VCaP (cell line): ENCODE results near the gene DIS3L2.
"Not testable (repeated sequence)": the region's sequence is repeated elsewhere in the genome, so short reads cannot be mapped to it uniquely, and the experiment has no call there.

Source experiments
- H3K27ac ChIP-seq: fragments of 450-650 bp; 2 replicates; pipeline ENCODE4 v1.5.1; 2017
- TF ChIP-seq, protein P1 (sequence below): fragments of 450-650 bp; conservative IDR thresholded peaks from 2 replicates; pipeline ENCODE4 v1.5.1; 2017; ENCODE audit warnings: mild to moderate bottlenecking, moderate library complexity

DIS3L2 gene

DNA sequence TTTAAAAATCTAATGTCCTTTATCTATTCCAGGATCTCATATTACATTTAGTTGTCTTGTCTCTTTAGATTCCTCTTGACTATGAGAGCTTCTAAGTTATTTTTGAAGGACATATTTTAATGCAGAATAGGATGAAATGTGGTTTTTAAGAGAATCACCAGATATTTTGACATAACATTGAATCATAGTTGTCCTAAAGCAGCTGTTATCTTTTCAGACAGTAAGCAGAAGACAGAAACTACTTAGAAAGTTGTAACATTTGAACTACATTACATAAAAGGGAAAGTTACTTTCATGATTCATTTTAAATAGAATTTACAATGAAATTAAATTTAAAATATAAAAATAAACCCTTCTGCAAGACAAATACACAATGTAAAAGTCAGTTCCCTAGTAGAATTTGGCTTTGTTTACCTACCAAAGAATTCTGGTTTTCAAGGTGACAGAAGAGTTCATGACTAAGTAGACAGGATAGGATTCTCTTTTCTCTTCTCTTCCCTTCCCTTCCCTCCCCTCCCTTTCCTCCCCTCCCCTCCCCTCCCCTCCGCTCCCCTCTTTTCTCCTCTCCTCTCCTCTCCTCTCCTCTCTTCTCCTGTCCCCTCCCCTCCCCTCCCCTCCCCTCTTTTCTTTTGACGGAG is 186.0 kb downstream of the DIS3L2 start:
- no peak overlapping the region for H3K27ac ChIP-seq
- TF ChIP-seq, protein P1, sequence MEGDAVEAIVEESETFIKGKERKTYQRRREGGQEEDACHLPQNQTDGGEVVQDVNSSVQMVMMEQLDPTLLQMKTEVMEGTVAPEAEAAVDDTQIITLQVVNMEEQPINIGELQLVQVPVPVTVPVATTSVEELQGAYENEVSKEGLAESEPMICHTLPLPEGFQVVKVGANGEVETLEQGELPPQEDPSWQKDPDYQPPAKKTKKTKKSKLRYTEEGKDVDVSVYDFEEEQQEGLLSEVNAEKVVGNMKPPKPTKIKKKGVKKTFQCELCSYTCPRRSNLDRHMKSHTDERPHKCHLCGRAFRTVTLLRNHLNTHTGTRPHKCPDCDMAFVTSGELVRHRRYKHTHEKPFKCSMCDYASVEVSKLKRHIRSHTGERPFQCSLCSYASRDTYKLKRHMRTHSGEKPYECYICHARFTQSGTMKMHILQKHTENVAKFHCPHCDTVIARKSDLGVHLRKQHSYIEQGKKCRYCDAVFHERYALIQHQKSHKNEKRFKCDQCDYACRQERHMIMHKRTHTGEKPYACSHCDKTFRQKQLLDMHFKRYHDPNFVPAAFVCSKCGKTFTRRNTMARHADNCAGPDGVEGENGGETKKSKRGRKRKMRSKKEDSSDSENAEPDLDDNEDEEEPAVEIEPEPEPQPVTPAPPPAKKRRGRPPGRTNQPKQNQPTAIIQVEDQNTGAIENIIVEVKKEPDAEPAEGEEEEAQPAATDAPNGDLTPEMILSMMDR: no peak

DNA sequence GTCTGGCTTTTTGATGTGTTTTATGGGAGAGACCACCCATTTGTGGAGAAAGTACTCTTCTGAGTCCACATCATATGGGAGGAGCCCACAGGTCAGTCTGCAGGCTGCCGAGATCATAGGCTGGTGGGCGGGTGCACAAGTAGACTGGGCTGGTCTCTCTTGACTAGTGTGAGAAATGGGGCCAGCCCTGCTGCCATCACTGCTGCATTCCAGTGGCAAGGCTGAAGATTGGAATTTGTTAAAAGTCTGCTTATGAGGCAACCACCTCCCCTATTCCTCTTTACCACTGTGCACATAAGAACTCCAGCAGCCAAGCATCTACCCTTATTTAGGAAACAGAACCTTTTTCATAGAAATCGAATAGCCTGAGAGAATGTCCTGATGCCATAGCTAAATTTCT is 200.7 kb downstream of the DIS3L2 start:
- no peak overlapping the region for H3K27ac ChIP-seq
- TF ChIP-seq, protein P1: no peak

DNA sequence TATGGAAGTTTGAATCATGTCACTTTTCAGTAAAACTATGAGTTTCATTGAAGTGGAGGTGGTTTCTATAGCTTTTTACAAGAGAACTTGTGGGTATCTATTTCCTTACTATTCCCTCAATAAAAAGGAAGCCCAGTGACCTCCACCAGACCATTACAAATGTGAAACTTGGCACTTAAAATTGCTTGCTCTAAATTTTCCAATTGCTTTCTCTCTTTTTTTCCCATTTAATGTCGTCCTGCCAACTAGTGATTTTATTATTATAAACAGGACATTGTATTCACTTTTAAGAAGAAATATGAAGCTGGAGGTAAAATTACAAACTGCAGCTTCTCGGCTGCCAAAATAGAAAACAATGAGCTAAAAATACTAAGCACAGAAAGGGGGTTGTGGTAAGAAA is 208.9 kb downstream of the DIS3L2 start:
- TF ChIP-seq, protein P1: no peak
- H3K27ac ChIP-seq: no peak overlapping the region

DNA sequence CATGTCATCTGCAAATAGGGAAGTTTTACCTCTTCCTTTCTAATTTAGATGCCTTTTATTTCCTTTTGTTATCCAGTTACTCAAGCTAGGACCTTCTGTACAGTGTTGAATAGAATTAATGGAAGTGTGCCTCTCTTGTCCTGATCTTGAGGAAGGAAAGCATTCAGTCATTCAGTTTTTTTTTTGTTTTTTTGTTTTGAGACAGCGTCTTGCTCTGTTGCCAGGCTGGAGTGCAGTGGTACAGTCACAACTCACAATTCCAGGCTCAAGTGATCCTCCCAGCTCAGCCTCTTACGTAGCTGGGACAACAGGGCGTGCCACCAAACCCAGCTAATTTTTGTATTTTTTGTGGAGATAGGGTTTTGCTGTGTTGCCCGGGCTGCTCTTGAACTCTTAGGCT is 213.1 kb downstream of the DIS3L2 start:
- TF ChIP-seq, protein P1: no peak
- no peak overlapping the region for H3K27ac ChIP-seq

DNA sequence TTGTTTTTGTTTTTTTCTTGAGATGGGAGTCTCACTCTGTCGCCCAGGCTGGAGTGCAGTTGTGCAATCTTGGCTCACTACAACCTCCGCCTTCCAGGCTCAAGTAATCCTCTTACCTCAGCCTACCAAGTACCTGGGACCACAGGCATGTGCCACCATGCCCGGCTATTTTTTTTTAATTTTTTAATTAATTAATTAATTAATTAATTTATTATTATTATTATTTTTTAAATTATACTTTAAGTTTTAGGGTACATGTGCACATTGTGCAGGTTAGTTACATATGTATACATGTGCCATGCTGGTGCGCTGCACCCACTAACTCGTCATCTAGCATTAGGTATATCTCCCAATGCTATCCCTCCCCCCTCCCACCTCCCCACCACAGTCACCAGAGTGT is 215.1 kb downstream of the DIS3L2 start:
- not testable (repeated sequence) for H3K27ac ChIP-seq

DNA sequence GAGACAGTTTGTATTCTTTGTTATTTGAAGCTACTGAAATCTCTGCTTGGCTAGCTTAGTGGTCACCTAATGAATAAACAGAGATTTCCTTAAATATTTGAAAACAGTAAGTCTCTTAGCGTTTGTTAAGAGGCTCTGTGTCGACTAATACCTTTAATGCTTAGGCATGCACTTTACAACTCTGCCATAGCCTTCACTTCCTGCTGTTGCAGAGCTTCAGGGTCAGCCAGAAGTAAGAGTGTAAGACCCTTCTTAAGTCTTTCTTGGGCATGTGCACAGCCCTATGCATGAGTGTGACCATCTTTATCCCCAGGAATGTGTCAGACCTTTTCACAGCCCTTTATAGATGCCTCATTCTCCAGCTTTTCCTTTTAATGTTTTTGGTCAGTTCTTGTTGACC is 221.8 kb downstream of the DIS3L2 start:
- no peak overlapping the region for H3K27ac ChIP-seq
- TF ChIP-seq, protein P1: no peak

DNA sequence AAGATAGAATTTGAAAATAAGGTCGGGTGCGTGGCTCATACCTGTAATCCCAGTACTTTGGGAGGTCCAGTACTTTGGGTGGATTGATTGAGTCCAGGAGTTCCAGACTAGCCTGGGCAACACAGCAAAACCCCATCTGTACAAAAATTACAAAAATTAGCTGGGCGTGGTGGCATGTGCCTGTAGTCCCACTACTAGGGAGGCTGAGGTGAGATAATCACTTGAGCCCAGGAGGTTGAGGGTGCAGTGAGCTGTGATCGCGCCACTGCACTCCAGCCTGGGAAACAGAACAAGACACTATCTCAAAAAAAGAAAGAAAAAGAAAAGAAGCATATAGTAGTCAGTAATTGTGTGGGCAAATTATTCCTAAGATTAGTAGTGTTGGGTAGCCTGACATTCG is 222.8 kb downstream of the DIS3L2 start:
- TF ChIP-seq, protein P1: no peak
- H3K27ac ChIP-seq: no peak overlapping the region

DNA sequence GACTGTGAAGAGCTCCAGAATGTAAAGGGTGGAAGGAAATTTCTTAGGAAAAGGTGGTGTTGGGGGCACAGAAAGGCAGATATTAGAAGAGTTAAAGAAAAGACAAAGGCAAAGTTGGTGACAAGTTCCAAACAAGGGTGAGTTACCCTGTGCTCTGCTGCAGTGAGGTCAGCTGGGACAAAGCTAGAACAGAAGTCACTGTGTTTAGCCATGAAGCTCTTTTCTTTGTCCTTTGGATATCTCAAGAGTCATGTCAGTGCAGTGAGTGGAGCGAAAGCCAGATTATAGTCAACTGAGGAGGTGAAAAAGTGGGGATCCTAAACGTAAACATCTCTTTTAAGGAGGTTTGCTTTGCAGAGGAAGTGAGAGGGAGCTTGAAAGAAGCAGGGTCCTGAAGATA is 229.3 kb downstream of the DIS3L2 start:
- TF ChIP-seq, protein P1: no peak
- no peak overlapping the region for H3K27ac ChIP-seq
